Fibroblast of pulmonary artery (primary cell): Measurements from ENCODE around the gene ASB10.

Source experiments
- DNase-seq: peaks from one replicate; pipeline ENCODE4 v3.0.0-alpha.2; 2010; ENCODE audit warnings: low read depth
- H3K4me3 ChIP-seq: replicated peaks from 2 replicates; pipeline ENCODE4 v1.5.1; 2011; ENCODE audit warnings: low read depth, mild to moderate bottlenecking, control low read depth, low read length, moderate library complexity
- CTCF ChIP-seq: IDR thresholded peaks from 2 replicates; pipeline ENCODE4 v1.5.1; 2011; ENCODE audit warnings: mild to moderate bottlenecking, control low read depth, low read length, inconsistent platforms; ENCODE audit errors: missing control alignments

The ASB10 gene

GRCh38 chr7:151132461-151133205 is 54.4 kb downstream of the ASB10 start:
- H3K4me3 ChIP-seq, result no peak overlapping the region
- DNase-seq, result no peak
- no peak for TF ChIP-seq CTCF

DNA sequence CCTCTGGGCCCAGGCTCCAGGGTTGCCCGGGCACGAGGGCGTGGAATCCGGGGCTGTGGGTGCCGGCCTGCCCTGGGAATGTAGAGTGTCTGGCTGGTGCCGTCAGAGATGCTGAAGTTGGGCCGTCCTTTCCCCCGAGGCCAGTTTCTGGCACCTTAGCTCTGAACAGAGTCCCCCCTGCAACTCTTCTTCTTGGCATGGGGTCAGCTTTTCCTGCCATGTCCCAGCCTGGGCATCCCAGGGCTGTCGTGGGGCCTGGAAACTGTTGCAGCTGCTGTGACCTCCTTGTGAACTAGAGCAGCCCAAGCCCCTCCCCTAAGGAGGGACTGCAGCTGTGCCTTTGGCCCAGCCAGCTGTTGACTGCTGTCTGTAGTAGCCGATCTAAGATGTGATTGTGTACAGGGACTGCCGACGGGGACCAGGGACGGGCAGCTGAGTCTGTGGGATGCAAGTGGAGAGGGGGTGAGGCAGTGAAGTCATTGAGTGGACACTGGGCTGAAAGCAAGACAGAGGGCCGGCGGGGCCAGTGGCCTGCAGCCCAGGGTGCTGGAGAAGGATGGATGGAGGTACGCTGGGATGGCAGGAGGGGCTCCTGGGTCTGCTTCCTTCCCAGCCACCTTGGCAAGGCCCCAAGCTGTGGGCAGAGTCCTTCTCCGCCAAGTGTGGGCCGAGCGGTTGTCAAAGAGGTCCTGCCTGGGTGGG is 55.3 kb downstream of the ASB10 start:
- no peak for DNase-seq
- TF ChIP-seq CTCF, result no peak
- no peak overlapping the region for H3K4me3 ChIP-seq

- DNase-seq, result no peak
- no peak overlapping the region for H3K4me3 ChIP-seq
- TF ChIP-seq CTCF, result no peak
These were observed 55.8 kb downstream of the ASB10 start for GRCh38 chr7:151131224-151131591.

DNA sequence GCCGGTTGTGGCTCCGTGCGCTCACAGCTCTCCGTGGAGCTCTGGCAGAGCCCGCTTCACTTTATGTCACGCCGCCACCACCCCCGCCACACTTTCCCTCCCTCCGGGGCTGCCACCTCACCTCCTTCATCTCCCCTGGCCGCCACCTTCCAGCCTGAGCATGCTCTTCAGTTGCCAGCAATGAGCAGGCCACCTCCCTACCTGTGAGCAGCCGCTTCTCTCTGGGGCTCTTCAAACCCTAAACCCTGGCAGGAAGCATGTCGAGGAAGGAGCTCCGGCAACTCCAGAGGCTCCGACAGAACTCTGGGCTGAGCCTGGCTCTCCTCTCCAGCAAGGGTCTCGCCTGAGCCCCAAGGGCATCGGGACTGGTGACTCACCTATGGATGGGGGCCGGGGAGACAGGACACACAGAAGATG is 56.3 kb downstream of the ASB10 start:
- DNase-seq, result no peak
- TF ChIP-seq CTCF, result no peak
- H3K4me3 ChIP-seq, result no peak overlapping the region

GRCh38 chr7:151129960-151130591 is 57.0 kb downstream of the ASB10 start:
- H3K4me3 ChIP-seq, result no peak overlapping the region
- no peak for TF ChIP-seq CTCF
- DNase-seq, result no peak

DNA sequence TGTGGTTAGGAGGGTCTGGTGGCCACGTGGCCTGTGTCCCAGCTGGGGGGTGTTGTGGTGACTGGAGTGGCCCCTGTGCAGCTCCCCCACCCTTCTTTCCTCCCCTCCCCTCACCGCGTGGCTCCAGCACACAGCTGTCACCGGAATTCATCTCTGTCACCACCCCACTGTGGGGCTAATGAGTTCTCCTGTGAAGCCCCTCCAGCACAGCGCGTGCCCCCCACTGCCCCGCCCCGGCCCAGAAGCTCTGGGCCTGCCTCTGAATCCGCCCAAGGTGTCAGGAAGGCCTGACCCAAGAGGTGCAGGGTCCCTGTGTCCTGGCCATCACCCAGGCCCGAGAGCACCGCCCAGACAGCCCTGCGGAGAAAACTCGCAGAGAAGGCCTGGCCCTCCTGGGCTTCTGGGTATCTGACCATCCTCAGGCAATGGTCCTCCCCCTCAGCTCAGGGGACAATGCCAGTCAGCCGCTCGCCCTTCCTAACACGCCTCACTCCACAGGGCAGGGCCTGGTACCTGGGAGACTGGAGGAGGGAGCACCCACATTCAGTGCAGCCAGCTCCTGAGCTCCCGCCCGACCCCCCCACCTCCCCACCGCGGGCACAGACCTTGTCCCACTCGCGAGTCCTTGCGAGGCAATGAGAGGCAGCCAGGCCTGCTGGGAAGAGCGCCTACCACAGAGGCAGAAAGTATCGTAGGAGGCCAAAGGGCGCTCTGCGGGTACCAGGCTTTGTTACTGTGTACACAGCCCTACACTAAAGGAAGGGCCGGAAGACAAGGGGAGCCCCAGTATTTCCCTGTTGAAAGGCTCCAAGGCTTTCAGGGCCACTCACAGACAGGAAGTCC is 57.7 kb downstream of the ASB10 start:
- no peak for TF ChIP-seq CTCF
- no peak for DNase-seq
- no peak overlapping the region for H3K4me3 ChIP-seq
